Osteoblast (primary cell): ENCODE data around the gene CCDC60. TPM values are rescaled to one million over a fixed set of nuclear protein-coding genes. Genes with fewer than 3 reads are reported as not detected.

Source experiments
- DNase-seq: peaks from one replicate; pipeline ENCODE4 v3.0.0; 2011; ENCODE audit warnings: low spot score, mixed read lengths; ENCODE audit not compliant: insufficient read length; ENCODE audit errors: missing footprints
- H2AFZ ChIP-seq: 2 replicates; pipeline ENCODE4 v1.6.0; 2011; ENCODE audit warnings: mild to moderate bottlenecking, low read length
- H3K27ac ChIP-seq: 2 replicates; pipeline ENCODE4 v1.5.1; 2011; ENCODE audit warnings: mild to moderate bottlenecking, low read depth, low read length, moderate library complexity
- H3K27me3 ChIP-seq: 2 replicates; pipeline ENCODE4 v1.6.0; 2012; ENCODE audit warnings: mild to moderate bottlenecking, control low read depth, inconsistent platforms, low read length, moderate library complexity; ENCODE audit not compliant: insufficient read depth
- H3K36me3 ChIP-seq: 2 replicates; pipeline ENCODE4 v1.5.1; 2011; ENCODE audit warnings: mild to moderate bottlenecking, low read length, control low read depth, moderate library complexity; ENCODE audit not compliant: insufficient read depth
- H3K4me1 ChIP-seq: 2 replicates; pipeline ENCODE4 v1.5.1; 2011; ENCODE audit warnings: mild to moderate bottlenecking, low read length, control low read depth, moderate library complexity; ENCODE audit not compliant: insufficient read depth
- H3K4me2 ChIP-seq: 2 replicates; pipeline ENCODE4 v1.6.0; 2011; ENCODE audit warnings: mild to moderate bottlenecking, low read length; ENCODE audit not compliant: insufficient read depth
- H3K4me3 ChIP-seq: fragments of 200-600 bp; sonication (generic); 3 replicates; pipeline ENCODE4 v1.5.1; 2012; ENCODE audit warnings: mild to moderate bottlenecking, low read length, inconsistent platforms; ENCODE audit not compliant: insufficient read depth
- H3K79me2 ChIP-seq: 2 replicates; pipeline ENCODE4 v1.6.0; 2012; ENCODE audit warnings: mild to moderate bottlenecking, low read length, control low read depth, inconsistent platforms; ENCODE audit not compliant: insufficient read depth
- H3K9me3 ChIP-seq: 2 replicates; pipeline ENCODE4 v1.5.1; 2011; ENCODE audit warnings: low read depth, low read length, control low read depth
- H4K20me1 ChIP-seq: 2 replicates; pipeline ENCODE4 v1.6.0; 2012; ENCODE audit warnings: mild to moderate bottlenecking, low read length, control low read depth; ENCODE audit not compliant: insufficient read depth
- CTCF ChIP-seq: IDR thresholded peaks from 2 replicates; pipeline ENCODE4 v1.5.1; 2011; ENCODE audit warnings: mild to moderate bottlenecking, low read depth, low read length, moderate library complexity; ENCODE audit errors: extremely low read depth
- total RNA-seq: library from RNA; depleted of rRNA; stranded (reverse); fragments of >200 nt; gene quantifications from 2 replicates; pipeline ENCODE4 v1.2.3, GENCODE V29; 2012

The CCDC60 gene
- total RNA-seq, 1 donor: not detected

DNA sequence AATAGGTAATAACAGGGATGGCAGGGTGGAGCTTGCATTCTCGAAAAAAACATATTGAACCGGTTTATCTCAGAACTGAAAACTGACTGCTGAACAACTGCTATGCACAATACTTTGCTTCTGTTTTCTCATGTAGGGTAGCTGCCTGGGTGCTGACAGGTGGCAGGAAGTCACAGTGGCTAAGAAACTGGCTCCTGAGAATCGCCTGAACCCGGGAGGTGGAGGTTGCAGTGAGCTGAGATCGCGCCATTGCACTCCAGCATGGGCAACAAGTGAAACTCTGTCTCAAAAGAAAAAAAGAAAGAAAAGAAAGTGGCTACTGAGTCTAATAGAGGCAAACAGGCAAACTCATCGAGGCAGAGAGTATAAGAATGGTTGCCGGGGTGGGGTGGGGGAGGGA is 113.1 kb downstream of the CCDC60 start:
- Histone ChIP-seq H3K36me3 (no peaks in the 10 kb centered on the region), H3K4me2 (no peak overlapping the region), H3K79me2 (no peaks in the 10 kb centered on the region), H2AFZ (no peak overlapping the region), H3K4me1 (no peaks in the 10 kb centered on the region), H3K27me3 (no peaks in the 10 kb centered on the region), H4K20me1 (no peaks in the 10 kb centered on the region), H3K27ac (no peak overlapping the region), H3K9me3 (no peaks in the 10 kb centered on the region), H3K4me3 (no peak overlapping the region)
- DNase-seq: no peak
- TF ChIP-seq CTCF: no peak

DNA sequence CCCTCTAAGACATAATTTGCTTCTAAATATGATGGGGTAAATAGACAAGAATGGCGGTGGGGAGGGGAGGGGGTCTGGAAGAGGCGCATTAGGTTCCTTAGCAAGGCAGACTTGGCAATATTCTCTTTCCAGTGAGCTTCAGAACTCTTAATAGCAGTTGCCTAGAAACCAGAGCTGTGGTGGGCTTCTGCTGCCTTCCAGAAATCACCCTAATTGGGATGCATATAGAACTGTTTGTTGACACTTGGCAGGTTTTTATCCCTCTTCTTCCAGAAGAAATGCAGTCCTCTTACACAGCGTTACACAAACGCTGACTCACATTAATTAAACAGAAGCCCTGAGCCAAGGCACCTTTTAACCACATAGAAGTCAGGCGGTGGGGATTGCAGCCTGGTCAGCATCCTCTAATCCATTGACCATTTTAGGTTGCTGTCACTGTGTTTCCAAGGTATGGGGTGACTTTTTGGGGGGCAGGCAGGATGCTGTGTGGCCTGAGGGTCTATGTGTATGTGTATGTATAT is 114.1 kb downstream of the CCDC60 start:
- Histone ChIP-seq H3K36me3 (no peaks in the 10 kb centered on the region), H3K79me2 (no peaks in the 10 kb centered on the region), H4K20me1 (no peaks in the 10 kb centered on the region), H3K27me3 (no peaks in the 10 kb centered on the region), H3K4me1 (no peaks in the 10 kb centered on the region), H3K27ac (no peak overlapping the region), H2AFZ (no peak overlapping the region), H3K4me3 (no peak overlapping the region), H3K4me2 (no peak overlapping the region), H3K9me3 (no peaks in the 10 kb centered on the region)
- no peak for TF ChIP-seq CTCF
- DNase-seq: no peak

DNA sequence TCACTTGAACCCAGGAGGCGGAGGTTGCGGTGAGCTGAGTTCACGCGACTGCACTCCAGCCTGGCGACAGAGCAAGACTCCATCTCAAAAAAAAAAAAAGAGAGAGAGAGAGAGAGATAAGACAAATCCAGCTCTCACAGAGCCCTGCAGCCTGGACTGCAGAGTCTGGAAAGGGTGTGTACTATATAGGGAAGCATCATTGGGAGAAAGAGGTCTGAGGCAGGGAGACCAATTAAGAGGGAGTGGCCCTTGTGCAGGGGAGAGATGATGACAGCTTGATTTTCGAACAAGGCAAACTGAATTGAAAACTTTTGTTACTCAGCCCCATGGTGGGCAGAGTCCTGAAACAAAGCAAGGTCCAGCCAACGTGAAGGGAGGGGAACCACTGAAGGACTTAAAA is 116.2 kb downstream of the CCDC60 start:
- H3K27ac ChIP-seq: no peak overlapping the region
- no peaks in the 10 kb centered on the region for H3K27me3 ChIP-seq

GRCh38 chr12:119456824-119457223 is 122.3 kb downstream of the CCDC60 start:
- no peaks in the 10 kb centered on the region for H3K36me3 ChIP-seq
- no peak overlapping the region for H2AFZ ChIP-seq
- H3K4me3 ChIP-seq: no peak overlapping the region
- H3K4me2 ChIP-seq: no peak overlapping the region
- TF ChIP-seq CTCF: no peak
- no peaks in the 10 kb centered on the region for H3K27me3 ChIP-seq
- no peaks in the 10 kb centered on the region for H4K20me1 ChIP-seq
- no peak for DNase-seq
- no peak overlapping the region for H3K27ac ChIP-seq
- no peaks in the 10 kb centered on the region for H3K79me2 ChIP-seq
- H3K4me1 ChIP-seq: no peaks in the 10 kb centered on the region
- H3K9me3 ChIP-seq: no peaks in the 10 kb centered on the region

More for the DNA sequence above, 116.2 kb downstream of the CCDC60 start:
- no peak for TF ChIP-seq CTCF
- Histone ChIP-seq H3K4me1 (no peaks in the 10 kb centered on the region), H3K79me2 (no peaks in the 10 kb centered on the region), H4K20me1 (no peaks in the 10 kb centered on the region), H3K4me3 (no peak overlapping the region), H3K9me3 (no peaks in the 10 kb centered on the region), H2AFZ (no peak overlapping the region), H3K4me2 (no peak overlapping the region), H3K36me3 (no peaks in the 10 kb centered on the region)
- no peak for DNase-seq
